Activated CD8-positive, alpha-beta T cell treated with anti-CD3 and anti-CD28 coated beads, Interleukin-2, amount 10 ng/mL, durations not matched to agents 7 days and 5 days (primary cell): ENCODE data around the gene PHACTR2. TPM values are rescaled to one million over a fixed set of nuclear protein-coding genes. Genes with fewer than 3 reads are reported as not detected.

Source experiments
- total RNA-seq, 2 experiments: library from RNA; stranded (reverse); gene quantifications; one replicate each; pipeline ENCODE4 v1.2.3, GENCODE V29; 2021

Gene PHACTR2
- total RNA-seq, 2 experiments from 2014 or later, result 22.4 to 23.1 TPM

Other genes with a start within 250 kb of the PHACTR2 start
- 10 to 100 TPM; 21.4 to 22.0 TPM for gene ADAT2, start 227.3 kb upstream of the PHACTR2 start, total RNA-seq
- gene PEX3, start 227.2 kb upstream of the PHACTR2 start, total RNA-seq, result 10 to 100 TPM; 14.5 to 15.1 TPM
- gene FUCA2, start 166.2 kb upstream of the PHACTR2 start, total RNA-seq, result 10 to 100 TPM; 10.7 to 13.8 TPM
- 10 to 100 TPM; 25.5 to 26.8 TPM for gene LTV1, start 165.4 kb downstream of the PHACTR2 start, total RNA-seq
- gene ZC2HC1B, start 186.5 kb downstream of the PHACTR2 start, total RNA-seq, result not detected